ENCODE measurements around the gene SLC22A7. TPM values are rescaled to one million over a fixed set of nuclear protein-coding genes. Genes with fewer than 3 reads are reported as not detected.
"Not testable (repeated sequence)": the region's sequence is repeated elsewhere in the genome, so short reads cannot be mapped to it uniquely, and the experiment has no call there.

The SLC22A7 gene
- total RNA-seq, 1 experiment from 2014 or later: not detected

GRCh38 chr6:43347021-43347420, 49.0 kb downstream of the SLC22A7 start:
- DNase-seq (no peak), ATAC-seq (no peak)
- H3K27ac ChIP-seq (ENCODE audit: low read length): no peak overlapping the region
- H3K4me1 ChIP-seq (ENCODE audit: insufficient read depth, low read length): no peaks in the 10 kb centered on the region
- BruUV-seq (replicated peaks): no TSS peak
- no peaks in the 10 kb centered on the region for H4K20me1 ChIP-seq (ENCODE audit: low read length)
- H3K79me2 ChIP-seq (ENCODE audit: low read length): no peaks in the 10 kb centered on the region
- CTCF ChIA-PET: no interaction called here
- H3K27me3 ChIP-seq (ENCODE audit: low read length): no peaks in the 10 kb centered on the region
- POLR2A ChIA-PET (ENCODE audit: unreplicated experiment): no interaction called here
- no peak overlapping the region for H3K4me2 ChIP-seq (ENCODE audit: low read length)
- H3K9me3 ChIP-seq (ENCODE audit: low read length): no peaks in the 10 kb centered on the region
- intact Hi-C loops (cut with micrococcal nuclease): no loop called here
- no peak overlapping the region for H2AFZ ChIP-seq (ENCODE audit: low read length)
- H3K9ac ChIP-seq (ENCODE audit: low read length): no peak overlapping the region
- no peak for TF ChIP-seq EZH2 (IDR thresholded peaks at IDR 0.05; ENCODE audit: low read length, unreplicated experiment)
- TF ChIP-seq CTCF (conservative IDR thresholded peaks at IDR 0.05; ENCODE audit: low read depth, low read length): no peak
- no peak for TF ChIP-seq EZH2phosphoT487 (IDR thresholded peaks at IDR 0.05; ENCODE audit: borderline replicate concordance, low read length)
- no peak overlapping the region for H3K4me3 ChIP-seq (ENCODE audit: low read length)
- H3K9me2 ChIP-seq (replicated peaks; ENCODE audit: low read length): no peaks in the 10 kb centered on the region
- H3K36me3 ChIP-seq (ENCODE audit: low read depth, low read length): peaks cover 17% of the 10 kb centered on the region; the same call in 1 of the 2 replicates
- H3F3A ChIP-seq (ENCODE audit: low read length, unreplicated experiment): no peaks in the 10 kb centered on the region

- Histone ChIP-seq H3K9ac (ENCODE audit: low read length) (no peak overlapping the region), H3K79me2 (ENCODE audit: low read length) (no peaks in the 10 kb centered on the region), H3K27me3 (ENCODE audit: low read length) (no peaks in the 10 kb centered on the region), H3F3A (ENCODE audit: low read length, unreplicated experiment) (no peaks in the 10 kb centered on the region), H3K4me2 (ENCODE audit: low read length) (no peak overlapping the region), H4K20me1 (ENCODE audit: low read length) (no peaks in the 10 kb centered on the region), H3K4me1 (ENCODE audit: insufficient read depth, low read length) (no peaks in the 10 kb centered on the region), H2AFZ (ENCODE audit: low read length) (no peak overlapping the region), H3K27ac (ENCODE audit: low read length) (no peak overlapping the region), H3K9me2 (replicated peaks; ENCODE audit: low read length) (no peaks in the 10 kb centered on the region), H3K9me3 (ENCODE audit: low read length) (no peaks in the 10 kb centered on the region), H3K4me3 (ENCODE audit: low read length) (no peak overlapping the region), H3K36me3 (ENCODE audit: low read depth, low read length) (peaks cover 13% of the 10 kb centered on the region; the same call in 1 of the 2 replicates)
- TF ChIP-seq CTCF (conservative IDR thresholded peaks at IDR 0.05; ENCODE audit: low read depth, low read length) (no peak), EZH2phosphoT487 (IDR thresholded peaks at IDR 0.05; ENCODE audit: borderline replicate concordance, low read length) (no peak), EZH2 (IDR thresholded peaks at IDR 0.05; ENCODE audit: low read length, unreplicated experiment) (no peak)
- no TSS peak for BruUV-seq (replicated peaks)
- no peak for ATAC-seq
- ChIA-PET CTCF (no interaction called here), POLR2A (ENCODE audit: unreplicated experiment) (no interaction called here)
- DNase-seq: no peak
- intact Hi-C loops (cut with micrococcal nuclease): no loop called here
These were observed 49.4 kb downstream of the SLC22A7 start for GRCh38 chr6:43347444-43347843.

GRCh38 chr6:43351951-43352350, 53.9 kb downstream of the SLC22A7 start:
- H2AFZ ChIP-seq (ENCODE audit: low read length); BruUV-seq (replicated peaks); CTCF ChIA-PET; ATAC-seq; H3K27ac ChIP-seq (ENCODE audit: low read length); H3K27me3 ChIP-seq (ENCODE audit: low read length); H3K4me1 ChIP-seq (ENCODE audit: insufficient read depth, low read length); H3K9ac ChIP-seq (ENCODE audit: low read length); H3K9me3 ChIP-seq (ENCODE audit: low read length); intact Hi-C loops (cut with micrococcal nuclease); POLR2A ChIA-PET (ENCODE audit: unreplicated experiment); H3K9me2 ChIP-seq (replicated peaks; ENCODE audit: low read length); H4K20me1 ChIP-seq (ENCODE audit: low read length); H3F3A ChIP-seq (ENCODE audit: low read length, unreplicated experiment); DNase-seq; H3K4me3 ChIP-seq (ENCODE audit: low read length); H3K79me2 ChIP-seq (ENCODE audit: low read length); H3K4me2 ChIP-seq (ENCODE audit: low read length): not testable (repeated sequence)
- H3K36me3 ChIP-seq (ENCODE audit: low read depth, low read length): peaks cover 17% of the 10 kb centered on the region; the same call in 1 of the 2 replicates

Other genes starting within 250 kb of the SLC22A7 start
- gene CUL7, start 244.4 kb upstream of the SLC22A7 start, total RNA-seq (2014; rRNA removed): 17.5 and 18.6 TPM in 2 replicates
- 59.8 and 63.9 TPM in 2 replicates for gene MRPL2, start 238.8 kb upstream of the SLC22A7 start, total RNA-seq (2014; rRNA removed)
- 17.5 and 18.5 TPM in 2 replicates for gene KLC4, start 238.6 kb upstream of the SLC22A7 start, total RNA-seq (2014; rRNA removed)
- gene PTK7, start 221.9 kb upstream of the SLC22A7 start, total RNA-seq (2014; rRNA removed): 48.1 and 69.1 TPM in 2 replicates
- gene SRF, start 127.0 kb upstream of the SLC22A7 start, total RNA-seq (2014; rRNA removed): 35.0 and 44.3 TPM in 2 replicates
- gene CUL9, start 116.1 kb upstream of the SLC22A7 start, total RNA-seq (2014; rRNA removed): 30.4 and 43.8 TPM in 2 replicates
- 128 and 176 TPM in 2 replicates for gene DNPH1, start 68.8 kb upstream of the SLC22A7 start, total RNA-seq (2014; rRNA removed)
- not detected in 2 replicates for gene TTBK1, start 54.8 kb upstream of the SLC22A7 start, total RNA-seq (2014; rRNA removed)
- 0.29 TPM in 2 replicates for gene CRIP3, start 10.6 kb downstream of the SLC22A7 start, total RNA-seq (2014; rRNA removed)
- 8.2 and 8.9 TPM in 2 replicates for gene ZNF318, start 71.4 kb downstream of the SLC22A7 start, total RNA-seq (2014; rRNA removed)
- gene ABCC10, start 129.3 kb downstream of the SLC22A7 start, total RNA-seq (2014; rRNA removed): 23.1 and 40.5 TPM in 2 replicates
- gene DLK2, start 157.3 kb downstream of the SLC22A7 start, total RNA-seq (2014; rRNA removed): 1.4 and 4.4 TPM in 2 replicates
- gene TJAP1, start 179.3 kb downstream of the SLC22A7 start, total RNA-seq (2014; rRNA removed): 28.5 and 40.0 TPM in 2 replicates
- 0.22 and 0.75 TPM in 2 replicates for gene LRRC73, start 212.1 kb downstream of the SLC22A7 start, total RNA-seq (2014; rRNA removed)
- 89.7 and 93.9 TPM in 2 replicates for gene YIPF3, start 218.7 kb downstream of the SLC22A7 start, total RNA-seq (2014; rRNA removed)
- gene POLR1C, start 218.8 kb downstream of the SLC22A7 start, total RNA-seq (2014; rRNA removed): 61.4 and 69.7 TPM in 2 replicates